Subcutaneous abdominal adipose tissue (tissue), 5 donors: ENCODE results near the gene RAPGEF1.

Experiments used
- H3K27ac ChIP-seq: one replicate; pipeline ENCODE4 v1.7.0; 2013; ENCODE audit warnings: low read depth, mild to moderate bottlenecking, inconsistent platforms, low read length, moderate library complexity
- H3K27me3 ChIP-seq, 5 donors: one replicate each; pipeline ENCODE4 v1.7.0; 2013; ENCODE audit warnings: low read length in 5 of 5, inconsistent platforms in 1 of 5; ENCODE audit not compliant: control insufficient read depth in 5 of 5, insufficient read depth in 4 of 5
- H3K36me3 ChIP-seq, 5 donors: one replicate each; pipeline ENCODE4 v1.7.0; 2013; ENCODE audit warnings: low read length in 5 of 5; ENCODE audit not compliant: control insufficient read depth in 5 of 5, insufficient read depth in 5 of 5
- H3K4me1 ChIP-seq, 5 donors: one replicate each; pipeline ENCODE4 v1.7.0; 2013; ENCODE audit warnings: low read length in 5 of 5, mild to moderate bottlenecking in 3 of 5, moderate library complexity in 1 of 5; ENCODE audit not compliant: control insufficient read depth in 5 of 5, insufficient read depth in 5 of 5
- H3K4me3 ChIP-seq, 5 donors: one replicate each; pipeline ENCODE4 v1.7.0; 2013; ENCODE audit warnings: low read length in 5 of 5, low read depth in 1 of 5
- H3K9ac ChIP-seq, 5 donors: one replicate each; pipeline ENCODE4 v1.7.0; 2013; ENCODE audit warnings: low read length in 5 of 5, mild to moderate bottlenecking in 4 of 5, moderate library complexity in 3 of 5
- H3K9me3 ChIP-seq, 5 donors: one replicate each; pipeline ENCODE4 v1.7.0; 2013; ENCODE audit warnings: low read length in 5 of 5; ENCODE audit not compliant: control insufficient read depth in 5 of 5
- donor health status: healthy.
- donor health status: healthy.
- donor health status: healthy.
- donor health status: healthy.
- donor health status: healthy.

RAPGEF1 gene

DNA sequence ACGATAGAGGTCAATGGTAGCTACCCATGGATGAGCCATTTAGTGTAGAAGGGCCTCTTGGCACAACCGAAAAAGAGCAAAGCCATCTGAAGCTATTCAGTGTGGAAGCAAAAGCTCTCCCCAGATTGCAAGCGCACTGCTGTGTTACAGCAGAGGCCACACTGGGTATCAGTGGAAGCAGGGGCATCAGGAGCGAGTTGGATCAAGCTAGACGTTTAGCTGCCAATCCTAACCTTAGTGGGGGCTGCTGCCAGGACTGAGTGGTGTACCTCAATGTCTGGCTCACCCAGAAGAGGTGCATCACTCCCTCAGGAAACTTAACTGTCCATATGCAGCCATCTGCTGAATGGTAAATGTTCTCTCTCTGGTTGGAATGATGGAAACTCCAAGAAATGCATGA, 44.5 kb downstream of the RAPGEF1 start:
- Histone ChIP-seq H3K4me3 (no peak overlapping the region), H3K27ac (no peak overlapping the region), H3K9ac (no peak overlapping the region)

DNA sequence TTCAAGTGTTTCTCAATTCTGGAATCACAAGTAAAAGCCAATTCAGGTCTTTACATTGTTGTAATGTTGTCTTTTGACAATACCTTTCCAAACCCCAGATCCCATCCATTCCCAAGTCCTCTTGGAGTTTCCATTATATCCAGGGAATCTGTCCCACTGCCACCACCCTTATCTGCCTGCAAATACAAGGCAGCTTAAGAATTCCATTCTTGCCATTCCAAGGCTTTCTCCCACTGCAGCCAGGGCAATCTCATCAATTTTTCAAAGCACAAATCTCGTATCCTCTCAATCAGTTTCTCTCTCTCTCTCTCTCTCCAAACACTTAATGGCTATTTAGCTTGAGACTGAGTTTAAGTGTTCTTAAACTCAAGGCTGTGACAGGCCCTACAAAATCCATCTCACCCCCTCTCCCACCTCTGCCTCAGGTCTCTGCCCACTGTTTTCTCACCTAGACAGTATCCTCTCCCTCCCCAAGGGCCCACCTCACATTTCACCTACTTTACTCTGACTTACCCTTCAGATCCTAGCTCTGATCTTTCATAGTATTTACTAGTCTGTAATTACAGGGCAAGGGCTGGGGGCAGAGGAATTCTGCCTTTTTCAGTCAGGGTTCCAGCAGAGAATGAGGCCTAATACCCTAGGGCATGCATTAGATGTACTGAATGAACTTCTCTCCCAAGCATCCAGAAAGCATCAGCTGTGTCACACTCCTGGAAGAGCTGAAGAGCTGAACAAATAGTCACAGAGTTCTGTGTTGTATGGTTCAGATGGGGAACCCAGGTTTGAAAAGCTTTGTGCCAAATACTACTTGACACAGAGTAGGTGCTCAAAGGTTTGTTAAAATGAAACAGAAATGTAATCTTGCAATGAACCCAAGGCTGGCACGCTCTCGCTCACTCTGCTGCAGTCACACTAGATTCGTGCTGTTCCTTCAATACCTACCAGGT, 46.0 kb downstream of the RAPGEF1 start:
- Histone ChIP-seq H3K9me3 (no peaks in the 10 kb centered on the region), H3K27me3 (no peaks in the 10 kb centered on the region), H3K4me3 (no peak overlapping the region), H3K27ac (no peak overlapping the region), H3K36me3 (no peaks in the 10 kb centered on the region), H3K4me1 (peaks cover 8 to 68% (median 44%) of the 10 kb centered on the region in 5 donors), H3K9ac (no peak overlapping the region)

More for the DNA sequence above, 44.5 kb downstream of the RAPGEF1 start:
- Histone ChIP-seq H3K27me3 (no peaks in the 10 kb centered on the region), H3K9me3 (no peaks in the 10 kb centered on the region), H3K36me3 (peaks cover 0 to 2% (median 0%) of the 10 kb centered on the region in 5 donors), H3K4me1 (peaks cover 8 to 80% (median 49%) of the 10 kb centered on the region in 5 donors)

GRCh38 chr9:131692612-131693562, 47.0 kb downstream of the RAPGEF1 start:
- no peak overlapping the region for H3K27ac ChIP-seq
- H3K27me3 ChIP-seq, result no peaks in the 10 kb centered on the region
- no peak overlapping the region for H3K9ac ChIP-seq
- H3K4me3 ChIP-seq, result no peak overlapping the region
- peaks cover 3 to 58% (median 34%) of the 10 kb centered on the region in 5 donors for H3K4me1 ChIP-seq
- H3K36me3 ChIP-seq, result no peaks in the 10 kb centered on the region
- H3K9me3 ChIP-seq, result no peaks in the 10 kb centered on the region

DNA sequence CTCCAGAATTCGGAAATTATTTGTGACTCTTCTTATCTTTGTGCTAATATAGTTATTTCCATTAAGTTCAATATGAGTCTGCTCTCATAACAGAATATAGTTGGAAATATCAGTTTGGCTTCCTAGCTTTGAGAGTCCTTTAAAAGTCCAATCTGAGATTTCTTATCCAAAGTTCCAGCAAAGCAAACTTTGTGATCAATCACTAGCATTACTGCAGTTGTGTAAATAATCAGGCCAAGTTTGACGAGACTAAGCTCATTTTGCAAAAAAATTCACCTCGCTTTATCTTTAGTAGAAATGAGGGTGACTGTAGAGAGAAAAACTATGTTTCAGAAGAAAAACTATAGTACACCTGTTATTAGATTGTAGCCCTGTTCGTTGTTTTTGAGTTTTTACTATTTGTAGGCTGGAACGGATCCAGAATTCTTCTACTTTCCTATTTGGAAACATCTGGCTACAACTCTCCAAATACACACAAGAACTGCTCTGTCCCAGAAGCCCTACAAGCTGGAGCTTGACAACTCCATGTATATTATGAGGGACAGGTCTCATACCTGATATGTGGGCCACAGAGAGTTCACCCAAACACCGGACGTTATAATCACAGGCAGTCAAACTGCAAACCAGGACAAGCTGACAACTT, 47.8 kb downstream of the RAPGEF1 start:
- Histone ChIP-seq H3K27ac (no peak overlapping the region), H3K9ac (no peak overlapping the region), H3K27me3 (no peaks in the 10 kb centered on the region), H3K4me1 (peaks cover 3 to 50% (median 26%) of the 10 kb centered on the region in 5 donors), H3K4me3 (no peak overlapping the region), H3K9me3 (no peaks in the 10 kb centered on the region), H3K36me3 (no peaks in the 10 kb centered on the region)

- H3K9me3 ChIP-seq, result no peaks in the 10 kb centered on the region
- H3K9ac ChIP-seq, result no peak overlapping the region
- H3K4me3 ChIP-seq, result no peak overlapping the region
- H3K27ac ChIP-seq, result no peak overlapping the region
- H3K36me3 ChIP-seq, result no peaks in the 10 kb centered on the region
- H3K4me1 ChIP-seq, result peaks cover 3 to 41% (median 22%) of the 10 kb centered on the region in 5 donors
- H3K27me3 ChIP-seq, result no peaks in the 10 kb centered on the region
These were observed 48.8 kb downstream of the RAPGEF1 start for GRCh38 chr9:131690941-131691573.

GRCh38 chr9:131690462-131690861, 49.4 kb downstream of the RAPGEF1 start:
- no peak overlapping the region for H3K9ac ChIP-seq
- H3K9me3 ChIP-seq, result no peaks in the 10 kb centered on the region
- H3K36me3 ChIP-seq, result peaks cover 0 to 4% (median 0%) of the 10 kb centered on the region in 5 donors
- H3K4me1 ChIP-seq, result peaks cover 3 to 35% (median 22%) of the 10 kb centered on the region in 5 donors
- H3K27ac ChIP-seq, result no peak overlapping the region
- H3K4me3 ChIP-seq, result no peak overlapping the region
- H3K27me3 ChIP-seq, result no peaks in the 10 kb centered on the region

- Histone ChIP-seq H3K9ac (no peak overlapping the region), H3K27ac (no peak overlapping the region), H3K9me3 (no peaks in the 10 kb centered on the region), H3K27me3 (no peaks in the 10 kb centered on the region), H3K4me3 (no peak overlapping the region), H3K4me1 (peaks cover 3 to 26% (median 16%) of the 10 kb centered on the region in 5 donors), H3K36me3 (peaks cover 0 to 4% (median 0%) of the 10 kb centered on the region in 5 donors)
These were observed 51.5 kb downstream of the RAPGEF1 start for GRCh38 chr9:131688377-131688776.

DNA sequence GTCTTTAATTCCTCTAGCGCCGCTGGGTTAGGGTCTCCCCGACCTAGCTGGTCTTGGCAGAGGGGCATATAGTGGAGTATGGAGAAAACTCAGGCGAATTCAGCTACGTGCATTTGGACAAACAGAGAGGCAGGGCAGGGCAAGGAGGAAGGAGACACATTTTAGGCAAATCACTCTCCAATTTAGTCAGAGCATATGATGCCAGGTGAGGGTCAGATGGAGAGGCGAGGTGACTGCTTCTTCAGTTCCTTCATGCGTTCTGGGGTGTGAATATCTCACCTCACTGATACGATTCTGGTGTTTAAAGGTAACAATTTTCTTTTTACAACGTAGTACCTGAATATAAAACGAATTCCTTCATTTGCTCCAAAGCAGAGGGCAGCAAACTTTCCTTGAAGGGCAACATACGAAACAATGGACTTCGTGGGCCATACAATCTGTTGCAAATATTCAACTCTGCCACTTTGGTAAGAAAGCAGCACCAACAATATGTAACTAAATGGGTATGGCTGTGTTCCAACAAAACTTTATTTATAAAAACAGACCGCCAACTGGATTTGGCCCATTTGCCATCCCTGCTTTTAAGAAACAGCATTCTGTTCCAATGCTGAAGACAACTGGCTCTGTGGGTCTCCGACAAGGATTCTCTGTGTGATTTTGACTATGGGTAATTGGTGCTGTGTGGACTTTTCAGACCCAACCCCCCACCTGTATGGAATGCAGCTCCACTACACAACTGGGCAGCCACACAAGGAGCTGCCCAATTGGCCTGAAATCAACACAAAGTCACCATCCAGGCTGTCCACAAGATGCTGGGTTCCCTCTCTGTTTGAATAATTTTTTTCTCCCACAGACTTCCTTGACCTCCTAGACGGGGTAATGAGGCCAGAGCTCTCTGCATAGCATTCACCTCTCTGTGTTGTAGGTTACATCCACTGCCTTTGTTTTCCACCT, 53.8 kb downstream of the RAPGEF1 start:
- no peak overlapping the region for H3K9ac ChIP-seq
- H3K4me3 ChIP-seq, result no peak overlapping the region
- H3K27me3 ChIP-seq, result no peaks in the 10 kb centered on the region
- no peaks in the 10 kb centered on the region for H3K9me3 ChIP-seq
- H3K27ac ChIP-seq, result no peak overlapping the region
- peaks cover 0 to 29% (median 17%) of the 10 kb centered on the region in 5 donors for H3K4me1 ChIP-seq
- H3K36me3 ChIP-seq, result peaks cover 0 to 4% (median 0%) of the 10 kb centered on the region in 5 donors
